ENCODE results near the gene ANGPTL2. TPM values are rescaled to one million over a fixed set of nuclear protein-coding genes. Genes with fewer than 3 reads are reported as not detected.
A peak's percentile ranks its signal among the peaks of the same experiment; 100 is the strongest.
"Not testable (repeated sequence)": the region's sequence is repeated elsewhere in the genome, so short reads cannot be mapped to it uniquely, and the experiment has no call there.

ANGPTL2 gene
- total RNA-seq, 2 donors from 2014 or later, result 2.7 to 15.1 TPM

- no peak overlapping the region for H3K9ac ChIP-seq (ENCODE audit: low read depth in 2 of 2, low read length in 2 of 2)
- no peaks in the 10 kb centered on the region for H3K36me3 ChIP-seq
- no peak overlapping the region for H3K4me3 ChIP-seq
- no peaks in the 10 kb centered on the region for H3K27me3 ChIP-seq
- TF ChIP-seq CTCF (IDR thresholded peaks at IDR 0.05), result no peak
- H3K9me3 ChIP-seq, result no peaks in the 10 kb centered on the region
- H3K27ac ChIP-seq, result no peak overlapping the region
- intact Hi-C loops (cut with DNase I), result no loop called here
- no peaks in the 10 kb centered on the region for H3K4me1 ChIP-seq
- peak; percentile 13 for DNase-seq
These were observed 31.1 kb upstream of the ANGPTL2 start for GRCh38 chr9:127153501-127153900.

- DNase-seq, result no peak
- Histone ChIP-seq H3K27me3 (no peaks in the 10 kb centered on the region), H3K27ac (no peak overlapping the region), H3K4me3 (no peak overlapping the region), H3K9me3 (no peaks in the 10 kb centered on the region), H3K36me3 (no peaks in the 10 kb centered on the region), H3K4me1 (no peaks in the 10 kb centered on the region), H3K9ac (ENCODE audit: low read depth in 2 of 2, low read length in 2 of 2) (no peak overlapping the region)
- TF ChIP-seq CTCF (IDR thresholded peaks at IDR 0.05), result no peak
- intact Hi-C loops (cut with DNase I), result no loop called here
These were observed 27.3 kb upstream of the ANGPTL2 start for GRCh38 chr9:127149463-127150390.

GRCh38 chr9:127149010-127149409 lies 26.6 kb upstream of the ANGPTL2 start:
- H3K27ac ChIP-seq, result no peak overlapping the region
- no peak overlapping the region for H3K4me3 ChIP-seq
- intact Hi-C loops (cut with DNase I), result no loop called here
- no peak overlapping the region for H3K9ac ChIP-seq (ENCODE audit: low read depth in 2 of 2, low read length in 2 of 2)
- no peaks in the 10 kb centered on the region for H3K4me1 ChIP-seq
- TF ChIP-seq CTCF (IDR thresholded peaks at IDR 0.05), result no peak
- no peak for DNase-seq
- no peaks in the 10 kb centered on the region for H3K9me3 ChIP-seq
- no peaks in the 10 kb centered on the region for H3K36me3 ChIP-seq
- H3K27me3 ChIP-seq, result no peaks in the 10 kb centered on the region

GRCh38 chr9:127148014-127148413 lies 25.6 kb upstream of the ANGPTL2 start:
- TF ChIP-seq CTCF (IDR thresholded peaks at IDR 0.05), result no peak
- Histone ChIP-seq H3K4me1 (no peaks in the 10 kb centered on the region), H3K9me3 (no peaks in the 10 kb centered on the region), H3K9ac (ENCODE audit: low read depth in 2 of 2, low read length in 2 of 2) (no peak overlapping the region), H3K27ac (no peak overlapping the region), H3K27me3 (no peaks in the 10 kb centered on the region), H3K36me3 (no peaks in the 10 kb centered on the region), H3K4me3 (no peak overlapping the region)
- no peak for DNase-seq
- intact Hi-C loops (cut with DNase I), result no loop called here

- intact Hi-C loops (cut with DNase I), result no loop called here
These were observed 24.8 kb upstream of the ANGPTL2 start for GRCh38 chr9:127147251-127147650.

GRCh38 chr9:127146841-127147240 lies 24.4 kb upstream of the ANGPTL2 start:
- H3K4me3 ChIP-seq; intact Hi-C loops (cut with DNase I); DNase-seq: not testable (repeated sequence)

More at GRCh38 chr9:127147251-127147650, 24.8 kb upstream of the ANGPTL2 start:
- Histone ChIP-seq H3K9me3 (no peaks in the 10 kb centered on the region), H3K9ac (ENCODE audit: low read depth in 2 of 2, low read length in 2 of 2) (no peak overlapping the region), H3K36me3 (no peaks in the 10 kb centered on the region), H3K4me3 (no peak overlapping the region), H3K27me3 (no peaks in the 10 kb centered on the region), H3K4me1 (no peaks in the 10 kb centered on the region), H3K27ac (no peak overlapping the region)
- no peak for TF ChIP-seq CTCF (IDR thresholded peaks at IDR 0.05)
- no peak for DNase-seq

More at GRCh38 chr9:127146841-127147240, 24.4 kb upstream of the ANGPTL2 start:
- not testable (repeated sequence) for H3K27ac ChIP-seq; H3K4me1 ChIP-seq; H3K36me3 ChIP-seq; H3K9ac ChIP-seq (ENCODE audit: low read depth in 2 of 2, low read length in 2 of 2); H3K9me3 ChIP-seq; H3K27me3 ChIP-seq

Data from colonic mucosa (tissue), 4 donors.